GM12878 (cell line): ENCODE measurements around the gene ARID5B. TPM values are rescaled to one million over a fixed set of nuclear protein-coding genes. Genes with fewer than 3 reads are reported as not detected.
A peak's percentile ranks its signal among the peaks of the same experiment; 100 is the strongest.

Source experiments
- ATAC-seq: fragments of 200-7000 bp; cut with Tn5 transposase; 3 replicates; pipeline ENCODE4 v1.9.1; 2020; ENCODE audit warnings: mild to moderate bottlenecking, moderate library complexity
- BruUV-seq: library from RNA; stranded (reverse); fragments of 400-500 nt; replicated peaks from 2 replicates; lab custom pipeline; 2021; lab: Mats Ljungman, UMichigan
- CTCF ChIA-PET: fragments of 300-600 bp; sonication (Branson Sonifier 250); formaldehyde crosslinking; extraction: SDS; loops from one replicate; lab custom pipeline; 2021; ENCODE audit warnings: inconsistent platforms; lab: Yijun Ruan, JAX
- POLR2A ChIA-PET: fragments of 350-600 bp; formaldehyde crosslinking; extraction: SDS; loops from one replicate; lab custom pipeline; 2021; ENCODE audit warnings: inconsistent platforms; lab: Charles Lee
- RAD21 ChIA-PET: fragments of 300-600 bp; sonication (Branson Sonifier 250); formaldehyde crosslinking; loops from one replicate; lab custom pipeline; 2023; ENCODE audit warnings: antibody characterized with exemption; ENCODE audit not compliant: unreplicated experiment; lab: Charles Lee
- SMC1A ChIA-PET: fragments of 300-600 bp; sonication (Branson Sonifier 250); formaldehyde crosslinking; loops from one replicate; lab custom pipeline; 2023; ENCODE audit not compliant: unreplicated experiment, uncharacterized antibody; lab: Charles Lee
- DNase-seq: peaks from one replicate; pipeline ENCODE4 v3.0.0-alpha.2; 2011; ENCODE audit warnings: low read depth, low spot score
- FAIRE-seq: peaks from 3 replicates; lab custom pipeline; 2011; peaks lifted over from hg19 to GRCh38; lab: Jason Lieb, UNC
- H2AFZ ChIP-seq: 2 replicates; pipeline ENCODE4 v1.6.0; 2011; ENCODE audit warnings: low read depth, low read length, control low read depth; ENCODE audit not compliant: control insufficient read depth
- H3K27ac ChIP-seq: 2 replicates; pipeline ENCODE4 v1.5.1; 2011; ENCODE audit warnings: control low read depth; ENCODE audit not compliant: control insufficient read depth, insufficient read depth
- H3K27me3 ChIP-seq, 2 experiments: replicated peaks in 1 of 2; 2 replicates each; pipeline versions ENCODE4 v1.6.0 to v1.6.1; 2011; ENCODE audit warnings: low read length in 1 of 2; ENCODE audit not compliant: control insufficient read depth in 2 of 2, insufficient read depth in 2 of 2
- H3K36me3 ChIP-seq, 2 experiments: 2 replicates each; pipeline ENCODE4 v1.5.1; 2011; ENCODE audit warnings: low read length in 1 of 2; ENCODE audit not compliant: control insufficient read depth in 2 of 2, insufficient read depth in 2 of 2
- H3K4me1 ChIP-seq: 2 replicates; pipeline ENCODE4 v1.6.1; 2011; ENCODE audit warnings: mild to moderate bottlenecking, low read length, moderate library complexity, mixed read lengths; ENCODE audit not compliant: control insufficient read depth, insufficient read depth
- H3K4me2 ChIP-seq: 2 replicates; pipeline ENCODE4 v1.6.0; 2011; ENCODE audit warnings: control low read depth; ENCODE audit not compliant: control insufficient read depth, insufficient read depth
- H3K4me3 ChIP-seq: fragments of 200-600 bp; sonication (generic); 2 replicates; pipeline ENCODE4 v1.5.1; 2016
- H3K79me2 ChIP-seq: 2 replicates; pipeline ENCODE4 v1.6.0; 2011; ENCODE audit warnings: low read length; ENCODE audit not compliant: control insufficient read depth, insufficient read depth
- H3K9ac ChIP-seq: 2 replicates; pipeline ENCODE4 v1.8.0; 2011; ENCODE audit warnings: low read length, control low read depth, mixed read lengths; ENCODE audit not compliant: control insufficient read depth, insufficient read depth
- H3K9me3 ChIP-seq: replicated peaks from 3 replicates; pipeline ENCODE4 v1.5.1; 2011; ENCODE audit warnings: mild to moderate bottlenecking, low read length; ENCODE audit not compliant: control insufficient read depth, insufficient read depth
- H4K20me1 ChIP-seq: 2 replicates; pipeline ENCODE4 v1.6.0; 2011; ENCODE audit not compliant: control insufficient read depth, insufficient read depth
- CHD4 ChIP-seq: fragments of 200-600 bp; sonication (generic); IDR thresholded peaks from 2 replicates; pipeline ENCODE4 v1.6.1; 2016; ENCODE audit warnings: mild to moderate bottlenecking
- NR2C2 ChIP-seq: IDR thresholded peaks from 2 replicates; pipeline ENCODE4 v1.6.1; 2011; ENCODE audit warnings: borderline replicate concordance, low read depth; ENCODE audit not compliant: control insufficient read depth, insufficient read length
- RAD21 ChIP-seq: IDR thresholded peaks from 2 replicates; pipeline ENCODE4 v1.6.1; 2011; ENCODE audit warnings: mild to moderate bottlenecking, low read depth, low read length, moderate library complexity; ENCODE audit not compliant: insufficient read depth
- RAD51 ChIP-seq: fragments of 450-650 bp; IDR thresholded peaks from 2 replicates; pipeline ENCODE4 v1.6.1; 2016; ENCODE audit warnings: moderate library complexity, mild to moderate bottlenecking, inconsistent platforms
- RB1 ChIP-seq: fragments of 450-650 bp; formaldehyde crosslinking; IDR thresholded peaks from 2 replicates; pipeline ENCODE4 v1.6.1; 2017; ENCODE audit warnings: mild to moderate bottlenecking, borderline replicate concordance
- RCOR1 ChIP-seq: conservative IDR thresholded peaks from 2 replicates; pipeline ENCODE4 v1.6.1; 2012; ENCODE audit warnings: low read depth, low read length, improper control_type of control experiment
- SMC3 ChIP-seq: IDR thresholded peaks from 2 replicates; pipeline ENCODE4 v1.6.1; 2011; ENCODE audit warnings: low read length, improper control_type of control experiment, borderline replicate concordance
- STAT3 ChIP-seq: IDR thresholded peaks from 2 replicates; pipeline ENCODE4 v1.6.1; 2011; ENCODE audit warnings: low read depth, low read length, improper control_type of control experiment
- TBL1XR1 ChIP-seq: IDR thresholded peaks from 2 replicates; pipeline ENCODE4 v1.6.1; 2012; ENCODE audit warnings: low read depth, low read length, improper control_type of control experiment
- TCF7 ChIP-seq: IDR thresholded peaks from 2 replicates; pipeline ENCODE4 v1.6.1; 2014; ENCODE audit warnings: antibody characterized with exemption, borderline replicate concordance
- ZNF217 ChIP-seq: fragments of 450-650 bp; IDR thresholded peaks from 2 replicates; pipeline ENCODE4 v1.6.1; 2017; ENCODE audit warnings: antibody characterized with exemption, mild to moderate bottlenecking
- WGBS: methylation state at CpG from one replicate; pipeline ENCODE4 v1.1.6; 2016; ENCODE audit warnings: low lambda C conversion rate; ENCODE audit not compliant: insufficient replicate concordance, insufficient coverage; ENCODE audit errors: missing lambda C conversion rate; 5-methylcytosine and 5-hydroxymethylcytosine counted together
- in situ Hi-C: fragments of 300-500 bp; cut with MboI; formaldehyde crosslinking; loops from 9 replicates; pipeline ENCODE4 v1.14.3; 2018; ENCODE audit warnings: mixed read lengths
- intact Hi-C: fragments of 100-400 bp; cut with micrococcal nuclease; formaldehyde crosslinking; loops from one replicate; pipeline ENCODE4 v1.14.2; 2022; ENCODE audit not compliant: unreplicated experiment
- polyA plus RNA-seq, 11 experiments: library from polyadenylated mRNA; depleted of rRNA in 4 of 11; unstranded in 6 of 11; stranded (reverse) in 5 of 11; fragments of >200 nt; fragmentation: Nextera tagmentation in 4 of 11; fragmentation: Illumina TruSeq in 1 of 11; extraction: Ambion mirVana in 4 of 11; extraction: Trizol in 1 of 11; gene quantifications; 1 replicate in 1 of 11; 2 replicates in 10 of 11; pipeline versions ENCODE4 v1.2.1 to v1.2.3, GENCODE V29; 2011 to 2016; ENCODE audit warnings: inconsistent platforms in 2 of 11, missing spikeins in 2 of 11, low read depth in 1 of 11
- total RNA-seq, 4 experiments: library from RNA; depleted of rRNA in 3 of 4; stranded (reverse); fragments of >200 nt in 3 of 4; fragmentation: Illumina TruSeq in 1 of 4; extraction: Trizol in 1 of 4; gene quantifications; 2 replicates each; pipeline versions ENCODE4 v1.2.1 to v1.2.3, GENCODE V29; 2013 to 2021
- TF ChIP-seq, protein P1 (sequence below): fragments of 450-650 bp; IDR thresholded peaks from 2 replicates; pipeline ENCODE4 v1.6.1; 2017; ENCODE audit warnings: mild to moderate bottlenecking, moderate library complexity

The ARID5B gene
- total and polyA plus RNA-seq, 10 of the 15 experiments (the other 5 are each of a cell fraction or from before 2014, with no cell fraction given), result 2.7 to 8.5 (median 6.1) TPM

DNA sequence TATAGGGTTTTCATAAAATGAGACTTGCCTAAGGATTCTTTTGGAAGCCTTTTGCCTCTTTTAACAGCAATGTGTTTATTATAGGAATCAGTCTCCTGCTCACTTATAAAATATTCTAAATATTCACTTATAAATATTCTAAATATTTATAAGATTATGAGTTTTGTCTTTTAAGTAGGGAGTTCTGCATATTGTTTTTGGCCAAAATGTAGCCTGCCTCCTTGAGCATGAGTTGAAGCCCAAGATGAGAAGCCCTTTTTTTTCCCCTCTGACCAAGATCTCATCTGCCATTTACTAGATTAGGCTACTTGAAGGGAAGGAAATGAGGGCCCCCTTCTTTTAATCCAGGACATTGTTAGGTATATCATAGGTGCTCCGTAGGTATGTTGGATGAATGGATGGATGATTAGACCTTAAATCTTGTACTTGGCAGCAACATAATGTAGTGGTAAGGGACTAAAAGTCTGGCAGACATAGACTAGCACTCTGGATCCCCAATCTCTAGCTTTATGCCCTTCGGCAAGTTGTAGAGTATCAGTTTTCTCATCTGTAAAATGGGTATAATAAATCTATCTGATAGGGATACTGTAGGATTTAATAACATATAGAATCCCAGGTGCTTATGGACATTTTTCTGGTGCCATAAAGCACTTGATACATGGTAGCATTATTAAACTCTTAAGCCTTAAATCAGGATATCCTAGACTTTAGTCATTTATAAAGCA is 59.1 kb downstream of the ARID5B start:
- Histone ChIP-seq H3K4me1 (peaks cover 64% of the 10 kb centered on the region), H3K9ac (peak overlapping the region; percentile 14; the same call in 1 of the 2 replicates), H2AFZ (no peak overlapping the region), H4K20me1 (no peaks in the 10 kb centered on the region), H3K36me3 (peaks cover 0 to 3% of the 10 kb centered on the region in 2 experiments; a peak in 1 of 4 replicates), H3K27me3 (no peaks in the 10 kb centered on the region), H3K79me2 (peaks cover 66% of the 10 kb centered on the region), H3K27ac (peak overlapping the region; percentile 85), H3K9me3 (no peaks in the 10 kb centered on the region), H3K4me2 (peak overlapping the region; percentile 58), H3K4me3 (no peak overlapping the region)
- no peak for DNase-seq
- CTCF ChIA-PET, result no interaction called here
- TF ChIP-seq SMC3 (peak; percentile 18; the same call in 1 of the 2 replicates), TBL1XR1 (no peak), CHD4 (no peak), NR2C2 (no peak)
- 37% methylated on average over 2 of the region's 2 CpGs for WGBS
- in situ Hi-C loops, result no loop called here
- intact Hi-C loops, result no loop called here
- no peak for ATAC-seq
- RAD21 ChIA-PET, result interaction anchor here (0.6 kb wide), 1 partner anchor 63 kb away, joined by 3 read pairs; no protein-coding TSS in a partner anchor
- FAIRE-seq, result no peak
- SMC1A ChIA-PET, result interaction anchor here (1.9 to 2.7 kb wide), 2 partner anchors 16 to 17 kb away, joined by 5 to 8 read pairs; no protein-coding TSS in a partner anchor
- POLR2A ChIA-PET, result no interaction called here
- no TSS peak for BruUV-seq

DNA sequence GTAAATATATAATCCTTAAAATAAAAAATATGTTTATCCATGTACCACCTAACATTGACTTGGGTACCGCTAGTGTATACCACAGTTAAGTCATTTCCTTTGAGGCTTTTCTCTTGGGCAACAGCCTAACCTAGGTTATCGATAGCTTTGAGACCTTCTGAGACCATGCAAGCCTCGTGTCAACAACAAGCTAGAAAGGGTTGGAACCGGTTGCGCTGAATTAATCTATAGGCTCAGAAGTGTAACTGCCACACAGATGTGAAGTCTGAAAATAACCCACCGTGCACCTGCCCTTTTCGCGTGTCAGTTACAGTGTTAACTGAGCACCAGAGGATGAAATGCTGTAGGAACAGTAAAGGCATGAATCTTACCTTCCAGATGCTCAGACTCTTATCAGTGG is 59.8 kb downstream of the ARID5B start:
- SMC1A ChIA-PET, result interaction anchor here (1.9 to 2.7 kb wide), 2 partner anchors 16 to 18 kb away, joined by 5 to 8 read pairs; no protein-coding TSS in a partner anchor
- ATAC-seq (peak; percentile 68), FAIRE-seq (peak; percentile 61), DNase-seq (peak; percentile 72)
- 2% methylated on average over 8 of the region's 8 CpGs for WGBS
- in situ Hi-C loops, result no loop called here
- Histone ChIP-seq H3K4me2 (peak overlapping the region; percentile 58), H3K36me3 (peaks cover 0 to 3% of the 10 kb centered on the region in 2 experiments; a peak in 1 of 4 replicates), H3K27ac (peak overlapping the region; percentile 85), H3K9me3 (no peaks in the 10 kb centered on the region), H4K20me1 (no peaks in the 10 kb centered on the region), H3K9ac (peak overlapping the region; percentile 14), H2AFZ (peak overlapping the region; percentile 40), H3K4me1 (peaks cover 67% of the 10 kb centered on the region), H3K79me2 (peaks cover 68% of the 10 kb centered on the region), H3K27me3 (no peaks in the 10 kb centered on the region), H3K4me3 (no peak overlapping the region)
- POLR2A ChIA-PET, result no interaction called here
- RAD21 ChIA-PET, result interaction anchor here (0.6 to 3.4 kb wide), 3 partner anchors 11 to 27 kb away, joined by 3 to 11 read pairs (median 4); no protein-coding TSS in a partner anchor
- BruUV-seq, result no TSS peak
- intact Hi-C loops, result no loop called here
- CTCF ChIA-PET, result interaction anchor here (0.7 to 1.1 kb wide), 2 partner anchors 12 to 57 kb away, joined by 3 read pairs; no protein-coding TSS in a partner anchor
- TF ChIP-seq ZNF217 (no peak), RCOR1 (no peak), RB1 (no peak), STAT3 (no peak), RAD21 (0 out of 2 replicates have a peak, but pooled peaks have one; percentile 1), TCF7 (no peak), RAD51 (no peak)
- TF ChIP-seq, protein P1, sequence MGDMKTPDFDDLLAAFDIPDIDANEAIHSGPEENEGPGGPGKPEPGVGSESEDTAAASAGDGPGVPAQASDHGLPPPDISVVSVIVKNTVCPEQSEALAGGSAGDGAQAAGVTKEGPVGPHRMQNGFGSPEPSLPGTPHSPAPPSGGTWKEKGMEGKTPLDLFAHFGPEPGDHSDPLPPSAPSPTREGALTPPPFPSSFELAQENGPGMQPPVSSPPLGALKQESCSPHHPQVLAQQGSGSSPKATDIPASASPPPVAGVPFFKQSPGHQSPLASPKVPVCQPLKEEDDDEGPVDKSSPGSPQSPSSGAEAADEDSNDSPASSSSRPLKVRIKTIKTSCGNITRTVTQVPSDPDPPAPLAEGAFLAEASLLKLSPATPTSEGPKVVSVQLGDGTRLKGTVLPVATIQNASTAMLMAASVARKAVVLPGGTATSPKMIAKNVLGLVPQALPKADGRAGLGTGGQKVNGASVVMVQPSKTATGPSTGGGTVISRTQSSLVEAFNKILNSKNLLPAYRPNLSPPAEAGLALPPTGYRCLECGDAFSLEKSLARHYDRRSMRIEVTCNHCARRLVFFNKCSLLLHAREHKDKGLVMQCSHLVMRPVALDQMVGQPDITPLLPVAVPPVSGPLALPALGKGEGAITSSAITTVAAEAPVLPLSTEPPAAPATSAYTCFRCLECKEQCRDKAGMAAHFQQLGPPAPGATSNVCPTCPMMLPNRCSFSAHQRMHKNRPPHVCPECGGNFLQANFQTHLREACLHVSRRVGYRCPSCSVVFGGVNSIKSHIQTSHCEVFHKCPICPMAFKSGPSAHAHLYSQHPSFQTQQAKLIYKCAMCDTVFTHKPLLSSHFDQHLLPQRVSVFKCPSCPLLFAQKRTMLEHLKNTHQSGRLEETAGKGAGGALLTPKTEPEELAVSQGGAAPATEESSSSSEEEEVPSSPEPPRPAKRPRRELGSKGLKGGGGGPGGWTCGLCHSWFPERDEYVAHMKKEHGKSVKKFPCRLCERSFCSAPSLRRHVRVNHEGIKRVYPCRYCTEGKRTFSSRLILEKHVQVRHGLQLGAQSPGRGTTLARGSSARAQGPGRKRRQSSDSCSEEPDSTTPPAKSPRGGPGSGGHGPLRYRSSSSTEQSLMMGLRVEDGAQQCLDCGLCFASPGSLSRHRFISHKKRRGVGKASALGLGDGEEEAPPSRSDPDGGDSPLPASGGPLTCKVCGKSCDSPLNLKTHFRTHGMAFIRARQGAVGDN, result peak; percentile 66; the same call in 1 of the 2 replicates
